ENCODE results near the gene TSHZ2. TPM values are rescaled to one million over a fixed set of nuclear protein-coding genes. Genes with fewer than 3 reads are reported as not detected.
A peak's percentile ranks its signal among the peaks of the same experiment; 100 is the strongest.

Gene TSHZ2
- total and polyA plus RNA-seq, 9 of the 15 experiments (the other 6 are each of a cell fraction or from before 2014, with no cell fraction given) = 0.03 to 0.20 (median 0.05) TPM; not detected in 4

GRCh38 chr20:53513168-53513488, 541.0 kb downstream of the TSHZ2 start:
- intact Hi-C loops (cut with micrococcal nuclease) = no loop called here
- no peaks in the 10 kb centered on the region for H3K9me1 ChIP-seq (ENCODE audit: control insufficient read depth, insufficient read depth, low read length)
- no TSS peak for BruUV-seq (replicated peaks)
- FAIRE-seq (no peak), ATAC-seq (no peak), DNase-seq (ENCODE audit: extremely low read depth in 1 of 4, low spot score in 3 of 4) (no peak)
- H3K27ac ChIP-seq (ENCODE audit: extremely low read depth, low read depth, low read length) = no peak overlapping the region
- TF ChIP-seq RBM25 (IDR thresholded peaks at IDR 0.05; ENCODE audit: low read depth, low read length, severe bottlenecking) (peak; percentile 58), KDM1A (IDR thresholded peaks at IDR 0.05) (peak in 1 of 2 experiments; percentile 51; a peak in 2 of 4 replicates), ZFP36 (IDR thresholded peaks at IDR 0.05; ENCODE audit: low read depth, low read length, partially characterized antibody) (peak; percentile 51), BCOR (IDR thresholded peaks at IDR 0.05) (peak; percentile 54; the same call in 1 of the 2 replicates)
- TF ChIP-seq, protein P1, sequence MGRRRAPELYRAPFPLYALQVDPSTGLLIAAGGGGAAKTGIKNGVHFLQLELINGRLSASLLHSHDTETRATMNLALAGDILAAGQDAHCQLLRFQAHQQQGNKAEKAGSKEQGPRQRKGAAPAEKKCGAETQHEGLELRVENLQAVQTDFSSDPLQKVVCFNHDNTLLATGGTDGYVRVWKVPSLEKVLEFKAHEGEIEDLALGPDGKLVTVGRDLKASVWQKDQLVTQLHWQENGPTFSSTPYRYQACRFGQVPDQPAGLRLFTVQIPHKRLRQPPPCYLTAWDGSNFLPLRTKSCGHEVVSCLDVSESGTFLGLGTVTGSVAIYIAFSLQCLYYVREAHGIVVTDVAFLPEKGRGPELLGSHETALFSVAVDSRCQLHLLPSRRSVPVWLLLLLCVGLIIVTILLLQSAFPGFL (CRISPR knock-in tag; IDR thresholded peaks at IDR 0.05) = no peak
- no peaks in the 10 kb centered on the region for H3K9me3 ChIP-seq (replicated peaks; ENCODE audit: control insufficient read depth, insufficient read depth, low read depth, low read length)
- WGBS (ENCODE audit: insufficient coverage, low coverage, missing lambda C conversion rate) = 0% methylated on average over 2 of the region's 2 CpGs
- H3K27me3 ChIP-seq (ENCODE audit: control insufficient read depth in 2 of 2, insufficient read depth in 2 of 2, low read length in 2 of 2) = peaks cover 0 to 5% of the 10 kb centered on the region in 2 experiments; a peak in 3 of 5 replicates
- H3K36me3 ChIP-seq (ENCODE audit: control insufficient read depth, insufficient read depth, low read length) = no peaks in the 10 kb centered on the region
- no peak overlapping the region for H3K9ac ChIP-seq (ENCODE audit: insufficient read depth in 1 of 2, low read depth in 2 of 2, low read length in 2 of 2)
- H2AFZ ChIP-seq (ENCODE audit: low read depth, low read length) = no peak overlapping the region
- no peaks in the 10 kb centered on the region for H3K79me2 ChIP-seq (ENCODE audit: control insufficient read depth, insufficient read depth, low read length)
- no peak overlapping the region for H3K4me3 ChIP-seq
- peaks cover 0 to 3% of the 10 kb centered on the region in 2 experiments; a peak in 3 of 5 replicates for H3K4me1 ChIP-seq (replicated peaks in 1 of 2; ENCODE audit: control insufficient read depth in 2 of 2, insufficient read depth in 2 of 2, low read length in 2 of 2)
- POLR2A ChIA-PET = interaction anchor here (0.6 to 0.7 kb wide), 2 partner anchors 199 to 1303 kb away, joined by 3 read pairs; no protein-coding TSS in a partner anchor
- H3K4me2 ChIP-seq (ENCODE audit: insufficient read depth, low read length) = no peak overlapping the region; the same call in 1 of the 2 replicates
- no peaks in the 10 kb centered on the region for H4K20me1 ChIP-seq (replicated peaks; ENCODE audit: control insufficient read depth, insufficient read depth, low read length)
- CTCF ChIA-PET (ENCODE audit: low intra/inter-chr PET ratio) = no interaction called here
- in situ Hi-C loops (cut with MboI) = no loop called here
